Caco-2 (cell line): ENCODE results near the gene LUC7L3. TPM values are rescaled to one million over a fixed set of nuclear protein-coding genes. Genes with fewer than 3 reads are reported as not detected.
"Not testable (repeated sequence)": the region's sequence is repeated elsewhere in the genome, so short reads cannot be mapped to it uniquely, and the experiment has no call there.

Experiments
- BruUV-seq: library from RNA; stranded (reverse); fragments of 400-500 nt; replicated peaks from 2 replicates; lab custom pipeline; 2021; lab: Mats Ljungman, UMichigan
- CTCF ChIA-PET: fragments of 300-600 bp; sonication (Branson Sonifier 250); formaldehyde crosslinking; loops from one replicate; lab custom pipeline; 2022; ENCODE audit warnings: antibody characterized with exemption; lab: Charles Lee
- POLR2A ChIA-PET: fragments of 300-600 bp; sonication (Branson Sonifier 250); formaldehyde crosslinking; loops from one replicate; lab custom pipeline; 2022; ENCODE audit warnings: antibody characterized with exemption; lab: Charles Lee
- DNase-seq, 2 experiments: peaks; one replicate each; pipeline versions ENCODE4 v3.0.0 to v3.0.0-alpha.2; 2020 to 2022
- H3K27me3 ChIP-seq: replicated peaks from 2 replicates; pipeline ENCODE4 v1.6.0; 2011; ENCODE audit warnings: low read length; ENCODE audit not compliant: control insufficient read depth, insufficient read depth
- H3K36me3 ChIP-seq: 2 replicates; pipeline ENCODE4 v1.5.1; 2011; ENCODE audit warnings: low read length; ENCODE audit not compliant: control insufficient read depth, insufficient read depth
- H3K4me1 ChIP-seq: fragments of 250-450 bp; sonication (Bioruptor Pico); 2 replicates; pipeline ENCODE4 v1.5.1; 2020; ENCODE audit warnings: mild to moderate bottlenecking
- H3K4me3 ChIP-seq: 2 replicates; pipeline ENCODE4 v1.5.1; 2011; ENCODE audit warnings: low read depth, mild to moderate bottlenecking, control low read depth, low read length
- H3K9me3 ChIP-seq: fragments of 250-450 bp; sonication (Bioruptor Pico); 2 replicates; pipeline ENCODE4 v1.5.1; 2020; ENCODE audit warnings: mild to moderate bottlenecking, moderate library complexity
- H3K27ac Mint-ChIP-seq: one replicate; pipeline ENCODE4 v1.8.0; 2022; ENCODE audit warnings: mixed read lengths; ENCODE audit not compliant: unreplicated experiment
- H3K27me3 Mint-ChIP-seq: one replicate; pipeline ENCODE4 v1.8.0; 2022; ENCODE audit warnings: mixed read lengths; ENCODE audit not compliant: insufficient read depth, unreplicated experiment
- H3K36me3 Mint-ChIP-seq: one replicate; pipeline ENCODE4 v1.8.0; 2022; ENCODE audit warnings: mild to moderate bottlenecking, mixed read lengths; ENCODE audit not compliant: insufficient read depth, unreplicated experiment
- H3K4me1 Mint-ChIP-seq: one replicate; pipeline ENCODE4 v1.8.0; 2022; ENCODE audit warnings: low read depth, mixed read lengths; ENCODE audit not compliant: unreplicated experiment
- H3K4me3 Mint-ChIP-seq: one replicate; pipeline ENCODE4 v1.8.0; 2022; ENCODE audit warnings: mild to moderate bottlenecking, moderate library complexity, mixed read lengths; ENCODE audit not compliant: unreplicated experiment
- H3K9me3 Mint-ChIP-seq: one replicate; pipeline ENCODE4 v1.8.0; 2022; ENCODE audit warnings: mixed read lengths; ENCODE audit not compliant: unreplicated experiment
- intact Hi-C: fragments of 100-400 bp; cut with micrococcal nuclease; formaldehyde crosslinking; loops from one replicate; pipeline ENCODE4 v1.10.0; 2022; ENCODE audit not compliant: unreplicated experiment
- total RNA-seq: library from RNA; stranded (reverse); gene quantifications from 2 replicates; pipeline ENCODE4 v1.2.3, GENCODE V29; 2022
- TF ChIP-seq, protein P1 (sequence below), 2 experiments: fragments of 200-600 bp in 1 of 2; IDR thresholded peaks; 1 replicate in 1 of 2; 2 replicates in 1 of 2; pipeline versions ENCODE4 v1.5.1 to v1.8.0; 2011 to 2022; ENCODE audit warnings: antibody characterized with exemption in 1 of 2, control low read depth in 1 of 2, inconsistent platforms in 1 of 2, low read depth in 1 of 2, low read length in 1 of 2, mild to moderate bottlenecking in 1 of 2, moderate library complexity in 1 of 2; ENCODE audit not compliant: insufficient read depth in 1 of 2, severe bottlenecking in 1 of 2, unreplicated experiment in 1 of 2

LUC7L3 gene
- total RNA-seq, 1 experiment from 2014 or later: 287 TPM

DNA sequence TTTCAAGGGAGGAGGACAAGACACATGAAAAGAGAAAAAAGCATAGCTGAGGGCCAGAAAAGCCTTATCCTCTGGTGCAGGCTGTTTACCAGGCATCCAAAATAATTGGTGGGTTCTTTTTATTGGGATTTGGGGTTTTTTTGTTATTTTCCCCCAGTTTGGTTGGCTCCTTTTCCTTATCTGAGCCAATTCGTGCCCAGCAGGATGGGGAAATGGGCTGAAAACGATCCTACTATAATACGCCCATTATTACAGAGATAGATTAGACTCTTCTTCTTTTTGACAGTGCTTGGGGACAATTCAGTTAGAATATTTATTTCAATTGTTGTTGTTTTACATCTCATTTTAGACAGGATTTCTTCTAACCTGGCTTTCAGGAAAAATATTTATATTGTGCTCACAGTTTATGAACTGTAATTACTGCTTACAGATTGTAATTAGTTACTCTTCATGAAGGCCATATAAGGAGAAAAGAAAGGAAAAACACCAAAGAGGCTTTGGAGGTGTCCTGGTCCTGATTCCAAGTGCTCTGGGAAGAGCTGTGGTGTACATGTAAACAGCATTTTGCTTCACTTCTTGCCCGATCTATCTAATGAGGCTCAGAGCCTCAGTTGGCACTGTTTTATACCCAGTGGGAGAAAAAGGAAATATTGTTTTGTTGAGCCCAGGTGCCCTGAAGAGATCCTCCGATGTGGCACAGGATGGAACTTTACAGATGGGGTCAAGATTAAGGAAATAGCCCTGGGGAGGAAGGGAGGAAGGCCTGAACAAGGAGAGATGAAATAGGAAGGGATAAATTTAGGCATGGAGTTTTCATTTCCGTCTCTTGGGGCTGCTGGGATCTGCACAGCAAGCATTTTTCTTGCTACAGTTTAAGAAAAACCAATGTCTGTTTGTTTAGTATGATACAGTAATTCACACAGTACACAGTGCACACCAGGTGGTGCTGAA lies 11.1 kb upstream of the LUC7L3 start:
- ChIA-PET POLR2A (interaction anchor here (0.6 to 1.9 kb wide), 3 partner anchors 9 to 11 kb away, joined by 3 to 20 read pairs (median 7); partner anchors contain the start of gene LUC7L3), CTCF (interaction anchor here (0.7 to 1.5 kb wide), 6 partner anchors 13 to 207 kb away, joined by 3 to 6 read pairs (median 4); no protein-coding TSS in a partner anchor)
- H3K27me3 ChIP-seq: no peaks in the 10 kb centered on the region
- Mint-ChIP-seq H3K4me1 (peaks cover 28% of the 10 kb centered on the region), H3K36me3 (peaks cover 41% of the 10 kb centered on the region), H3K27me3 (no peaks in the 10 kb centered on the region), H3K9me3 (no peaks in the 10 kb centered on the region), H3K4me3 (peak overlapping the region; percentile 97), H3K27ac (peak overlapping the region; percentile 79)
- DNase-seq: no peak
- H3K9me3 ChIP-seq: no peaks in the 10 kb centered on the region
- no peaks in the 10 kb centered on the region for H3K36me3 ChIP-seq
- peak overlapping the region; percentile 68 for H3K4me3 ChIP-seq
- intact Hi-C loops: loop anchor here (1.0 to 10.0 kb wide), 3 partner anchors 11 to 231 kb away; partner anchors contain the start of genes LUC7L3 and RSAD1
- TF ChIP-seq, protein P1, sequence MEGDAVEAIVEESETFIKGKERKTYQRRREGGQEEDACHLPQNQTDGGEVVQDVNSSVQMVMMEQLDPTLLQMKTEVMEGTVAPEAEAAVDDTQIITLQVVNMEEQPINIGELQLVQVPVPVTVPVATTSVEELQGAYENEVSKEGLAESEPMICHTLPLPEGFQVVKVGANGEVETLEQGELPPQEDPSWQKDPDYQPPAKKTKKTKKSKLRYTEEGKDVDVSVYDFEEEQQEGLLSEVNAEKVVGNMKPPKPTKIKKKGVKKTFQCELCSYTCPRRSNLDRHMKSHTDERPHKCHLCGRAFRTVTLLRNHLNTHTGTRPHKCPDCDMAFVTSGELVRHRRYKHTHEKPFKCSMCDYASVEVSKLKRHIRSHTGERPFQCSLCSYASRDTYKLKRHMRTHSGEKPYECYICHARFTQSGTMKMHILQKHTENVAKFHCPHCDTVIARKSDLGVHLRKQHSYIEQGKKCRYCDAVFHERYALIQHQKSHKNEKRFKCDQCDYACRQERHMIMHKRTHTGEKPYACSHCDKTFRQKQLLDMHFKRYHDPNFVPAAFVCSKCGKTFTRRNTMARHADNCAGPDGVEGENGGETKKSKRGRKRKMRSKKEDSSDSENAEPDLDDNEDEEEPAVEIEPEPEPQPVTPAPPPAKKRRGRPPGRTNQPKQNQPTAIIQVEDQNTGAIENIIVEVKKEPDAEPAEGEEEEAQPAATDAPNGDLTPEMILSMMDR (IDR thresholded peaks at IDR 0.05; ENCODE audit: insufficient read depth in 1 of 2, low read depth in 1 of 2, low read length in 1 of 2, severe bottlenecking in 1 of 2, unreplicated experiment in 1 of 2): no peak
- peaks cover 15% of the 10 kb centered on the region for H3K4me1 ChIP-seq
- BruUV-seq: TSS peak; percentile 95

DNA sequence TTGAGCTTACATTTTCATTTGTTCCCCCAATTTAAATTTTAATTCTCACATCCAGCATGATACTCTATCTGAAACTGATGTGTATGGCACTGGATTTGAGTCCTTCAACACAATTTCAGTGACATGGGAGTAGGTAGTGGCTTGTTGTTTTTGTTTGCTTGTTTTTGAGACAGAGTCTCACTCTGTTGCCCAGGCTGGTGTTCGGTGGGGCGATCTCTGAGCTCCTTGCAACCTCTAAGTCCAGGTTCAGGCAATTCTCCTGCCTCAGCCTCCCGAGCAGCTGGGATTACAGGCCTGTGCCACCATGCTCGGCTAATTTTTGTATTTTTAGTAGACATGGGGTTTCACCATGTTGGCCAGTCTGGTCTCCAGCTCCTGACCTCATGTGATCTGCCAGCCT lies 10.3 kb upstream of the LUC7L3 start:
- CTCF ChIA-PET: interaction anchor here (0.7 to 1.3 kb wide), 5 partner anchors 13 to 208 kb away, joined by 3 to 6 read pairs (median 3); no protein-coding TSS in a partner anchor
- peaks cover 34% of the 10 kb centered on the region for H3K36me3 Mint-ChIP-seq
- H3K27me3 ChIP-seq, BruUV-seq, DNase-seq, H3K27me3 Mint-ChIP-seq, H3K9me3 ChIP-seq, H3K9me3 Mint-ChIP-seq, H3K4me3 ChIP-seq, H3K36me3 ChIP-seq: not testable (repeated sequence)
- H3K4me1 Mint-ChIP-seq: peaks cover 21% of the 10 kb centered on the region
- H3K27ac Mint-ChIP-seq: peak overlapping the region; percentile 79
- H3K4me3 Mint-ChIP-seq: peak overlapping the region; percentile 97
- intact Hi-C loops: loop anchor here (5.0 to 10.0 kb wide), 2 partner anchors 136 to 232 kb away; partner anchors contain the start of gene RSAD1
- POLR2A ChIA-PET: interaction anchor here (0.6 to 1.9 kb wide), 2 partner anchors 8 to 10 kb away, joined by 7 to 20 read pairs; partner anchors contain the start of gene LUC7L3
- peaks cover 11% of the 10 kb centered on the region for H3K4me1 ChIP-seq

DNA sequence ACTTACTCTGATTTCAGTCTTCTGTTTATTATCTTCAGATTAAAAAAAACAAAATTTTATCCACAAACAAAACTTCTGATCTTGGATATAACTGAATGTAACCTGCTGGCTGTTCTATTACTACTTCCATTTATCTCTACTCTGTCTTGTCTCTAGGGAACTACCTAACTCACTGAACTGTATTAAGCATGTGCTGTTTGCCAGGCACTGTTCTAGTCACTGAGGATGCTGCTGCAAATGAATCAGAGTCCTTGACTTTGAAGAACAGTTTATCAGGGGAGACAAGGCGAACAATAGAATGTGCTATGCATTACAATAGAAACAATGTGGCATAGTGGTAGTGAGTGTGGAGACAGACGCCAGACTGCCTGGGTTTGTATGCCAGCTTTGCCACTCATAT lies 9.4 kb upstream of the LUC7L3 start:
- Mint-ChIP-seq H3K4me3 (no peak overlapping the region), H3K27ac (no peak overlapping the region), H3K4me1 (peaks cover 20% of the 10 kb centered on the region), H3K27me3 (no peaks in the 10 kb centered on the region), H3K9me3 (no peaks in the 10 kb centered on the region), H3K36me3 (peaks cover 24% of the 10 kb centered on the region)
- CTCF ChIA-PET: no interaction called here
- H3K36me3 ChIP-seq: no peaks in the 10 kb centered on the region
- POLR2A ChIA-PET: no interaction called here
- no peaks in the 10 kb centered on the region for H3K9me3 ChIP-seq
- no peak overlapping the region for H3K4me3 ChIP-seq
- TF ChIP-seq, protein P1 (IDR thresholded peaks at IDR 0.05; ENCODE audit: insufficient read depth in 1 of 2, low read depth in 1 of 2, low read length in 1 of 2, severe bottlenecking in 1 of 2, unreplicated experiment in 1 of 2): no peak
- no peak for DNase-seq
- intact Hi-C loops: no loop called here
- H3K4me1 ChIP-seq: peaks cover 11% of the 10 kb centered on the region
- BruUV-seq: no TSS peak
- H3K27me3 ChIP-seq: no peaks in the 10 kb centered on the region
